Thyroid gland (tissue), 4 donors: ENCODE measurements around the gene PIGM.

Source experiments
- POLR2A ChIP-seq, 2 donors: fragments of 450-650 bp; IDR thresholded peaks; one replicate each; pipeline ENCODE4 v1.6.1; 2017; ENCODE audit warnings: antibody characterized with exemption in 2 of 2, mild to moderate bottlenecking in 2 of 2, moderate library complexity in 1 of 2
- TF ChIP-seq, protein P1 (sequence below), 6 experiments: fragments of 200-600 bp in 3 of 6; fragments of 450-650 bp in 3 of 6; sonication (generic) in 3 of 6; IDR thresholded peaks; one replicate each; pipeline ENCODE4 v1.5.1; 2016 to 2019; ENCODE audit warnings: antibody characterized with exemption in 6 of 6, mild to moderate bottlenecking in 2 of 6, inconsistent platforms in 1 of 6, moderate library complexity in 1 of 6

DNA sequence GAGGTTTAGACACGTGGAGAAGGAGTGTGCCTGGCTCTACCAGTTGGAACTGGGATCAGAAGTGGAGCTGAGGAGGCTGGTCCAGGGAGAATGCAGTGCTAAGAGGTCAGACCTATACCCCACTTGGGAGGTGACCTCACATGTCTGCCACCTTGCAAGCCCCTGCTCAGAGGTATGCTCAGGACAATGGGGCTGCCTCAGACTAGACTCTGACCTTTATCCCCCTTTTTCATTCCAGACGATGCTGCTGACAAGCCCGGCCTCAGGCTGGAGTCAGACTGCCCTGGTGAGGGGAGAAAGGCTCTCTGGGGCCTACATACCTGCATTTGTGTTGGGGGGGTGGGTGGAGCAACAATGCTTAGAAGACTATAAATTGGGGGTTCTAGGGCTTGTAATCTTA is 33.0 kb upstream of the PIGM start:
- TF ChIP-seq POLR2A (IDR thresholded peaks at IDR 0.05) = no peak
- TF ChIP-seq, protein P1, sequence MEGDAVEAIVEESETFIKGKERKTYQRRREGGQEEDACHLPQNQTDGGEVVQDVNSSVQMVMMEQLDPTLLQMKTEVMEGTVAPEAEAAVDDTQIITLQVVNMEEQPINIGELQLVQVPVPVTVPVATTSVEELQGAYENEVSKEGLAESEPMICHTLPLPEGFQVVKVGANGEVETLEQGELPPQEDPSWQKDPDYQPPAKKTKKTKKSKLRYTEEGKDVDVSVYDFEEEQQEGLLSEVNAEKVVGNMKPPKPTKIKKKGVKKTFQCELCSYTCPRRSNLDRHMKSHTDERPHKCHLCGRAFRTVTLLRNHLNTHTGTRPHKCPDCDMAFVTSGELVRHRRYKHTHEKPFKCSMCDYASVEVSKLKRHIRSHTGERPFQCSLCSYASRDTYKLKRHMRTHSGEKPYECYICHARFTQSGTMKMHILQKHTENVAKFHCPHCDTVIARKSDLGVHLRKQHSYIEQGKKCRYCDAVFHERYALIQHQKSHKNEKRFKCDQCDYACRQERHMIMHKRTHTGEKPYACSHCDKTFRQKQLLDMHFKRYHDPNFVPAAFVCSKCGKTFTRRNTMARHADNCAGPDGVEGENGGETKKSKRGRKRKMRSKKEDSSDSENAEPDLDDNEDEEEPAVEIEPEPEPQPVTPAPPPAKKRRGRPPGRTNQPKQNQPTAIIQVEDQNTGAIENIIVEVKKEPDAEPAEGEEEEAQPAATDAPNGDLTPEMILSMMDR (IDR thresholded peaks at IDR 0.05) = no peak
